Measurements from ENCODE around the gene CCDC83.
"Not testable (repeated sequence)": the region's sequence is repeated elsewhere in the genome, so short reads cannot be mapped to it uniquely, and the experiment has no call there.

CCDC83 gene

DNA sequence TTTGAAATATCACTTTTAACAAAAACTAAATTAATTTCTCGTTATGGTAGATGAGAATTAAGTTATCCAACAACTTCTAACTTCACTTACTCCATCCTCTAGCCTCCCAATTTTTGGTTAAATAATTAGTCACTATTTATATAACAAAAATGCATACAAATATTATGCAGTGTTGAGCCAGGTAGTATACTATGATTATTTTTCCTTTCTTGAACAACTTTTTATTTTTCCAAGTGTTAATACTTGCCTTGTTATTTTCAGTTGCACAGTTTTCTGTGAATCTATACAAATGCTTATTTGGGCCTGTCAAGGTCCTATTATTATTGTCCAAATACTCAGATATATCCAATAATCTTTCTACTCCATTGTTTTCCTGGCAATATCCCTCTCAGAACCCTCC is 19.9 kb upstream of the CCDC83 start:
- DNase-seq (ENCODE audit: extremely low read depth, insufficient read length) = no peak
- TF ChIP-seq, protein P1, sequence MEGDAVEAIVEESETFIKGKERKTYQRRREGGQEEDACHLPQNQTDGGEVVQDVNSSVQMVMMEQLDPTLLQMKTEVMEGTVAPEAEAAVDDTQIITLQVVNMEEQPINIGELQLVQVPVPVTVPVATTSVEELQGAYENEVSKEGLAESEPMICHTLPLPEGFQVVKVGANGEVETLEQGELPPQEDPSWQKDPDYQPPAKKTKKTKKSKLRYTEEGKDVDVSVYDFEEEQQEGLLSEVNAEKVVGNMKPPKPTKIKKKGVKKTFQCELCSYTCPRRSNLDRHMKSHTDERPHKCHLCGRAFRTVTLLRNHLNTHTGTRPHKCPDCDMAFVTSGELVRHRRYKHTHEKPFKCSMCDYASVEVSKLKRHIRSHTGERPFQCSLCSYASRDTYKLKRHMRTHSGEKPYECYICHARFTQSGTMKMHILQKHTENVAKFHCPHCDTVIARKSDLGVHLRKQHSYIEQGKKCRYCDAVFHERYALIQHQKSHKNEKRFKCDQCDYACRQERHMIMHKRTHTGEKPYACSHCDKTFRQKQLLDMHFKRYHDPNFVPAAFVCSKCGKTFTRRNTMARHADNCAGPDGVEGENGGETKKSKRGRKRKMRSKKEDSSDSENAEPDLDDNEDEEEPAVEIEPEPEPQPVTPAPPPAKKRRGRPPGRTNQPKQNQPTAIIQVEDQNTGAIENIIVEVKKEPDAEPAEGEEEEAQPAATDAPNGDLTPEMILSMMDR (IDR thresholded peaks at IDR 0.05; ENCODE audit: insufficient read depth, low read length, poor library complexity, severe bottlenecking) = no peak
- Histone ChIP-seq H3K36me3 (ENCODE audit: control insufficient read depth, insufficient read depth, low read length) (no peaks in the 10 kb centered on the region), H3K4me3 (replicated peaks; ENCODE audit: low read depth, low read length) (no peak overlapping the region), H3K27me3 (replicated peaks; ENCODE audit: control insufficient read depth, insufficient read depth, low read length) (no peaks in the 10 kb centered on the region)

DNA sequence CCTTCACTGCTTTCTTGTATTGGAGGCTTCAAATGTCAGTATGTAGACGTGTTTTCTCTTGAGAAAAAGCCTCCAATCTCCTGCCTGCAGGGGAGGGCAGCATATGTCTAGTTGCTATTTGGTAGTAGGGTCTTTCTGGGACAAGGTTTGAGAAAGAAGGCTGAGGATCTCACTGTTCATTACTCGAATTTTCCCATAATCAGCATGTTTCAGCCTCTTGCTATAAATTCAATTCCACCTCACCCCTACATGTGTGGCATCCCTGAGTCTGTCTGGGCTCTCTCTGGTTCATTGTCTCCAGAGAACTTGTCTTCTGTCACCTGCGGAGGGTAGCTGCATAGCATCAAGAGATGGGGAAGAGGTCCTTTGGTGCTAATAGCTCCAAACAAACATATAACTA is 19.5 kb upstream of the CCDC83 start:
- no peaks in the 10 kb centered on the region for H3K27me3 ChIP-seq (replicated peaks; ENCODE audit: control insufficient read depth, insufficient read depth, low read length)
- DNase-seq (ENCODE audit: extremely low read depth, insufficient read length) = no peak
- no peak overlapping the region for H3K4me3 ChIP-seq (replicated peaks; ENCODE audit: low read depth, low read length)
- no peaks in the 10 kb centered on the region for H3K36me3 ChIP-seq (ENCODE audit: control insufficient read depth, insufficient read depth, low read length)
- TF ChIP-seq, protein P1 (IDR thresholded peaks at IDR 0.05; ENCODE audit: insufficient read depth, low read length, poor library complexity, severe bottlenecking) = no peak

- not testable (repeated sequence) for H3K4me3 ChIP-seq (replicated peaks; ENCODE audit: low read depth, low read length); H3K36me3 ChIP-seq (ENCODE audit: control insufficient read depth, insufficient read depth, low read length); DNase-seq (ENCODE audit: extremely low read depth, insufficient read length); H3K27me3 ChIP-seq (replicated peaks; ENCODE audit: control insufficient read depth, insufficient read depth, low read length)
Measured at GRCh38 chr11:85840932-85841331, 14.3 kb upstream of the CCDC83 start.

GRCh38 chr11:85843929-85844328 is 11.3 kb upstream of the CCDC83 start:
- H3K36me3 ChIP-seq (ENCODE audit: control insufficient read depth, insufficient read depth, low read length) = no peaks in the 10 kb centered on the region
- no peak for DNase-seq (ENCODE audit: extremely low read depth, insufficient read length)
- H3K27me3 ChIP-seq (replicated peaks; ENCODE audit: control insufficient read depth, insufficient read depth, low read length) = no peaks in the 10 kb centered on the region
- TF ChIP-seq, protein P1 (IDR thresholded peaks at IDR 0.05; ENCODE audit: insufficient read depth, low read length, poor library complexity, severe bottlenecking) = no peak
- H3K4me3 ChIP-seq (replicated peaks; ENCODE audit: low read depth, low read length) = no peak overlapping the region

DNA sequence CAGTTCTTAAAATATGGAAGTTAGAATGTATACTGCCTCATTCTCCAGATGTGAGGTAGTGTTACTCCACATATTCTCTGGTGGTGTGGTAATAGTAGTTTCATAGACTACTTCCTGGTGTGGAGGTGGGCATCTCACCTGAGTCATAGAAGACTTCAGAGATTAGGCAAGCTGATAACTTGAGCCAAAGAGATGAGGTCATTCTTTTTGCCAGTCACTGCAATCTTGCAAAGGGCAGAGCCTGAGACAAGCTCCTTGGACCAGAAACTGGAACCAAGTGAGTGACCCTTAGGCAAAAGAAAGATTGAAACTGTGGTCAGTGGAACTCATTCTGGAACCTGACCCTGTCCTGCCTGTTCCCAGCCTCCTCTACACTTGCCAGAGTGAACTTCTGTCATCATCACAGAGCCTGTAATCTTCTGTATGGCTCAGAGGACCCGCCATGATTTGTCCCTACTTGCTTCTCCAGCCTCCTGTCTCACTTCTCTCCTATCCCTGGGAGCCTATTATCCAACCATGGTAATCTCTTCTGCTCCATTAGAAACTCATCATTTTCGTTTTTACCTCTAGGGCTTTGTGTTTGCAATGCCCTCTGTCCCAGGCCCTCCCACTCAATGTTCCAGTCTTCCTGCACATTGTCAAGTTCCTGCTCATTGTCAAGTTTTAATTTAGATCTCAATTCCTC is 10.6 kb upstream of the CCDC83 start:
- TF ChIP-seq, protein P1 (IDR thresholded peaks at IDR 0.05; ENCODE audit: insufficient read depth, low read length, poor library complexity, severe bottlenecking) = no peak
- no peak for DNase-seq (ENCODE audit: extremely low read depth, insufficient read length)

DNA sequence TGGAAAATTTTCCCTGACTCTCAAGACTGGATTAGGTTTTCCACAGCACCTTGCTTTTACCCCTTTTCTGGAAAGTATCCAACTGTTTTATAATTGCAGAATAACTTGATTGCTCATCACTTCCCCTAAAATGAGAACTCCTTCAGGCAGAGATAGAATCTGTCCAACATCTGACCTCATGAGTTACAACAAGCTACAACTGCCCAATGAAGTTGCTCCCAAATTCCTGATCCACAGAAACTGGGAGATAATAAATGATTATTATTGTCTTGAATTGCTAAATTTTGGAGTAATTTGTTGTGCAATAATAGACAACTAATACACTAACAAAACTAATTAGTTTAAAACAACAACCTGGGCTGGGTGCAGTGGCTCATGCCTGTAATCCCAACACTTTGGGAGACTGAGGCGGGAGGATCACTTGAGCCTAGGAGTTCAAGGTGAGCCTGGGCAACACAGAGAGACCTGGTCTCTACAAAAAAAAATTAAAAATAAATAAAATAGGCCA is 10.0 kb upstream of the CCDC83 start:
- DNase-seq (ENCODE audit: extremely low read depth, insufficient read length) = no peak

More for the DNA sequence above, 10.6 kb upstream of the CCDC83 start:
- H3K36me3 ChIP-seq (ENCODE audit: control insufficient read depth, insufficient read depth, low read length) = no peaks in the 10 kb centered on the region
- H3K4me3 ChIP-seq (replicated peaks; ENCODE audit: low read depth, low read length) = no peak overlapping the region
- H3K27me3 ChIP-seq (replicated peaks; ENCODE audit: control insufficient read depth, insufficient read depth, low read length) = no peaks in the 10 kb centered on the region

More for the DNA sequence above, 10.0 kb upstream of the CCDC83 start:
- H3K27me3 ChIP-seq (replicated peaks; ENCODE audit: control insufficient read depth, insufficient read depth, low read length) = no peaks in the 10 kb centered on the region
- TF ChIP-seq, protein P1 (IDR thresholded peaks at IDR 0.05; ENCODE audit: insufficient read depth, low read length, poor library complexity, severe bottlenecking) = no peak
- H3K36me3 ChIP-seq (ENCODE audit: control insufficient read depth, insufficient read depth, low read length) = no peaks in the 10 kb centered on the region
- no peak overlapping the region for H3K4me3 ChIP-seq (replicated peaks; ENCODE audit: low read depth, low read length)
